KMS-11 (cell line): ENCODE results near the gene GGTLC2.
"Not testable (repeated sequence)": the region's sequence is repeated elsewhere in the genome, so short reads cannot be mapped to it uniquely, and the experiment has no call there.

Experiments used
- H2AFZ ChIP-seq: fragments of 200-600 bp; sonication (generic); 2 replicates; pipeline ENCODE4 v1.6.1; 2016; ENCODE audit warnings: antibody characterized with exemption, mixed run types, low read depth
- H3K27ac ChIP-seq: fragments of 200-600 bp; sonication (generic); 2 replicates; pipeline ENCODE4 v1.6.1; 2016; ENCODE audit warnings: mild to moderate bottlenecking, mixed run types
- H3K27me3 ChIP-seq: fragments of 200-600 bp; sonication (generic); 2 replicates; pipeline ENCODE4 v1.6.1; 2017; ENCODE audit warnings: mild to moderate bottlenecking, low read depth, mixed run types, moderate library complexity; ENCODE audit not compliant: insufficient read depth
- H3K36me3 ChIP-seq: fragments of 200-600 bp; sonication (generic); 2 replicates; pipeline ENCODE4 v1.6.1; 2017; ENCODE audit warnings: mild to moderate bottlenecking, mixed run types; ENCODE audit not compliant: insufficient read depth
- H3K4me1 ChIP-seq: fragments of 200-600 bp; sonication (generic); 2 replicates; pipeline ENCODE4 v1.6.1; 2016; ENCODE audit warnings: mild to moderate bottlenecking, low read depth, mixed run types; ENCODE audit not compliant: poor library complexity, severe bottlenecking
- H3K4me2 ChIP-seq: fragments of 200-600 bp; sonication (generic); 2 replicates; pipeline ENCODE4 v1.7.0; 2016; ENCODE audit warnings: mild to moderate bottlenecking, mixed run types
- H3K4me3 ChIP-seq: fragments of 200-600 bp; sonication (generic); IDR thresholded peaks from 2 replicates; pipeline ENCODE4 v1.6.1; 2017; ENCODE audit warnings: low read depth, low read length, mixed read lengths; ENCODE audit not compliant: insufficient read depth
- H3K79me2 ChIP-seq: fragments of 200-600 bp; sonication (generic); 2 replicates; pipeline ENCODE4 v1.6.1; 2016; ENCODE audit warnings: low read depth, mixed run types; ENCODE audit not compliant: insufficient read depth
- H3K9ac ChIP-seq: fragments of 200-600 bp; sonication (generic); 2 replicates; pipeline ENCODE4 v1.6.1; 2016; ENCODE audit warnings: mild to moderate bottlenecking, mixed run types
- H4K20me1 ChIP-seq: fragments of 200-600 bp; sonication (generic); 2 replicates; pipeline ENCODE4 v1.6.1; 2016; ENCODE audit warnings: mild to moderate bottlenecking, mixed run types; ENCODE audit not compliant: insufficient read depth

GGTLC2 gene

GRCh38 chr22:22636260-22636659, 8.2 kb upstream of the GGTLC2 start:
- H3K79me2 ChIP-seq, H3K4me1 ChIP-seq, H2AFZ ChIP-seq, H3K9ac ChIP-seq, H3K27me3 ChIP-seq, H3K4me2 ChIP-seq, H4K20me1 ChIP-seq, H3K4me3 ChIP-seq, H3K36me3 ChIP-seq, H3K27ac ChIP-seq: not testable (repeated sequence)

GRCh38 chr22:22638313-22638712, 6.1 kb upstream of the GGTLC2 start:
- not testable (repeated sequence) for H3K36me3 ChIP-seq, H3K4me2 ChIP-seq, H3K9ac ChIP-seq, H3K27ac ChIP-seq, H4K20me1 ChIP-seq, H2AFZ ChIP-seq, H3K79me2 ChIP-seq, H3K4me1 ChIP-seq, H3K27me3 ChIP-seq, H3K4me3 ChIP-seq

DNA sequence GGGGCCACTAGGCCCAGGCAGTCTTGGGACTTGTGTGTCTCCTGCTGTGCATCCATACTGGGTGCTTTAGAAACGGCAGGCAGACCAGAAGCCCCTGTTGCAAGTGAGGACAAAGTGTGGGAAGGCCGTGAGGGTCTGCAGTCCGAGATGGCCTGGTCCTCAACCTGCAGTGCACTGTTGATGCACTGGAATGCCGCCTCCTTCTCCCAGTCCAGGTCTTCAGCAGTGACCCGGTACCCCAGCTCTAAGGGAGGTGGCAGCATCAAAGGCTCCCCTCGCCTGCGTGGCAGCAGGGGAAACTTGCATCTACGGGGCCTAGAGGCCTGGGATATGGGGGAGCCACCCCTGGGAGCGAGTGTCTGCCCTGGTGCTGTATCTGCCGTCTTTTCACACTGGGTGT, 2.2 kb upstream of the GGTLC2 start:
- not testable (repeated sequence) for H3K9ac ChIP-seq, H3K27ac ChIP-seq, H3K36me3 ChIP-seq, H3K4me1 ChIP-seq, H3K4me2 ChIP-seq, H3K27me3 ChIP-seq, H2AFZ ChIP-seq, H4K20me1 ChIP-seq, H3K4me3 ChIP-seq, H3K79me2 ChIP-seq

- not testable (repeated sequence) for H2AFZ ChIP-seq, H3K27ac ChIP-seq, H4K20me1 ChIP-seq, H3K36me3 ChIP-seq, H3K9ac ChIP-seq, H3K4me1 ChIP-seq, H3K27me3 ChIP-seq, H3K79me2 ChIP-seq, H3K4me3 ChIP-seq, H3K4me2 ChIP-seq
These were observed 1.6 kb downstream of the GGTLC2 start for GRCh38 chr22:22645969-22646368.

DNA sequence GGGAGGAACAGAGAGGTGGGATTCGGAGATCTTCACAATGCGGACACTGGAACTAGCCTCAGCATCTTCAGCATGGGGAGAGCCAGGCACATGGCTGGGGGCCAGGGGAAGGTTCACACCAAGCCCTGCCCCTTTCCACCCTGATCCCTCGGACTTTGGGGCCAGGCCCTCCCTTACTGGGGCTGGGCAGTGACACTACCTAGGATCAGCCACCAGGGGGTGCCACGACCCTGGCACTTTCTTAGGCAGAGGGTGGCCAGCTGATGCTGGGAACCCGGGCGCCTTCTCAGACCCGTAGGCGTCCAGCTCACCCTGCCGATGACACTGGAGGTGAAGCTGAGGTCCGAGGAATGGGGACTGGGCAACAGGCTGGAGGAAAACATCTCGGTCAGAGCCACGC, 3.5 kb downstream of the GGTLC2 start:
- not testable (repeated sequence) for H3K9ac ChIP-seq, H3K27ac ChIP-seq, H4K20me1 ChIP-seq, H3K4me3 ChIP-seq, H3K4me1 ChIP-seq, H3K4me2 ChIP-seq, H3K27me3 ChIP-seq, H3K36me3 ChIP-seq, H3K79me2 ChIP-seq
- H2AFZ ChIP-seq, result peak overlapping the region; percentile 30; the same call in 1 of the 2 replicates

- H3K4me3 ChIP-seq, H2AFZ ChIP-seq, H3K27ac ChIP-seq, H3K36me3 ChIP-seq, H3K9ac ChIP-seq, H3K79me2 ChIP-seq, H3K4me1 ChIP-seq, H3K4me2 ChIP-seq, H3K27me3 ChIP-seq, H4K20me1 ChIP-seq: not testable (repeated sequence)
These were observed 4.6 kb downstream of the GGTLC2 start for GRCh38 chr22:22648863-22649536.

DNA sequence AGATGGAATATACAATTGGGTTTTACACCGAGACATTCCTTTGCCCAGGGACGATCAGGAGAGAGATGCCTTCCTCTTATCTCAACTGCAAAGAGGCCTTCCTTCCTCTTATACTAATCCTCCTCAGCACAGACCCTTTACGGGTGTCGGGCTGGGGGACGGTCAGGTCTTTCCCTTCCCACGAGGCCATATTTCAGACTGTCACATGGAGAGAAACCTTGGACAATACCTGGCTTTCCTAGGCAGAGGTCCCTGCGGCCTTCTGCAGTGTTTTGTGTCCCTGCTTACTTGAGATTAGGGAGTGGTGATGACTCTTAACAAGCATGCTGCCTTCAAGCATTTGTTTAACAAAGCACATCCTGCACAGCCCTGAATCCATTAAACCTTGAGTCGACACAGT, 5.3 kb downstream of the GGTLC2 start:
- H3K79me2 ChIP-seq, H3K4me1 ChIP-seq, H3K4me3 ChIP-seq, H3K27me3 ChIP-seq, H3K4me2 ChIP-seq, H4K20me1 ChIP-seq, H3K9ac ChIP-seq, H2AFZ ChIP-seq, H3K27ac ChIP-seq, H3K36me3 ChIP-seq: not testable (repeated sequence)

DNA sequence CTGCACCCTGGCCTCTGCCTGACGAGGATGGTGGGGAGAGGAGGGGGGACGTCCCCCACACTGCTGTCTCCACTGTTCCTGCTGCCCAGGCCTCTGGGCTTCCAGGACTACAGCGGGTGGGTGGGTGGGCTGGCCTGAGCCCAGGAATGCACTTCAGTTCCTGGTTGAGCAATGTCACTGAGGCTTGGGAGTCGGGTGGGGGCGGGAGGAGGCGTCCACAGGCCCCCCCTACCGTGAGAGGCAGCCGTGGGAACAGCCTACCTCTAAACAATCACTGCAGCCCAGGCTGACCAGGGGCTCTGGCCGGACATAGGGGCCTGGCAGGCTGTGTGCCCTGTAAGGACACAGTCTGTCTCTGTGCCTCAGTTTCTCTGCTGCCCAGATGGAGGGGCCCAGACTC, 6.0 kb downstream of the GGTLC2 start:
- not testable (repeated sequence) for H3K27ac ChIP-seq, H3K27me3 ChIP-seq, H3K4me3 ChIP-seq, H3K4me2 ChIP-seq, H3K4me1 ChIP-seq, H4K20me1 ChIP-seq, H3K79me2 ChIP-seq, H2AFZ ChIP-seq, H3K9ac ChIP-seq, H3K36me3 ChIP-seq

DNA sequence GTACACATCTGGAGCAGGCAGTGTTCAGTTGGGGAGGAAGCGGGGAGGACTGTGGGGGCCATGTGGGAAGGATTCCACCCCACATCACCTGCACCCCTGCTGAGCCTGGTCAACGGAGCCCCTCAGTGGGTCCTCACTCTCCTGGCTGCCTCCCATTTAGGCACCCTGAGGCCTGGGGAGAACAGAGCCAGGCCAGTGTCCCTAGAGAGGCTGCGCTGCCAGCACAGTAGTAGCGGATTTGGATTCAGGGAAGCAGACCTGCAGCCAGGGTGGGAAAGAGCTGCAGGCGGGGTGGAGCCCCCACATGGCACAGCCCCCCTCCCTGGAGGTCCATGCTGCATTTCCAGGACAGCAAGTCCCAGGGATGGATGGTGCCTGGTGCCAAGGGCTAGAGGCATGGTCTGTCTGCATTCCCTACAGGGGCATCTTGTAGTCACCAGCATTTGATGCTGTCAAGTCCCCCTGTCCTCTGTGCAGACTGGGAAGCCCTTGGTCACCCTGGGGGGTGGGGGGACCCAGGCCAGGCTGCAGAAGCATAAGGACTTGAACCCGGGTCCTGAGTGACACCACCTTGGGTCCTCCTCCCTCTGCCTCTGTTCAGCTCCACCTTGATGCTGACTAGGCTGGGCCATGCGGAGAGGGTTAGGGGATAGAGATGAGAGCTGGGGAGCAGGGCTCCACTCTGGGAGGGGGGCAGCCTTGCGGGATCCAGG, 6.5 kb downstream of the GGTLC2 start:
- H3K27me3 ChIP-seq, H3K4me1 ChIP-seq, H2AFZ ChIP-seq, H3K9ac ChIP-seq, H3K79me2 ChIP-seq, H3K27ac ChIP-seq, H3K4me2 ChIP-seq, H4K20me1 ChIP-seq, H3K36me3 ChIP-seq, H3K4me3 ChIP-seq: not testable (repeated sequence)

GRCh38 chr22:22651593-22651992, 7.2 kb downstream of the GGTLC2 start:
- not testable (repeated sequence) for H3K4me3 ChIP-seq, H3K9ac ChIP-seq, H3K36me3 ChIP-seq, H3K27ac ChIP-seq, H2AFZ ChIP-seq, H3K4me1 ChIP-seq, H4K20me1 ChIP-seq, H3K4me2 ChIP-seq, H3K27me3 ChIP-seq, H3K79me2 ChIP-seq
